Stimulated activated CD8-positive, alpha-beta memory T cell treated with anti-CD3 and anti-CD28 coated beads, Interleukin-12 subunit alpha, Interleukin-12 subunit beta, amount 100 ng/mL, for 4 hours (primary cell): Measurements from ENCODE around the gene DDX18.
"Not testable (repeated sequence)": the region's sequence is repeated elsewhere in the genome, so short reads cannot be mapped to it uniquely, and the experiment has no call there.

Source experiments
- DNase-seq: peaks from one replicate; pipeline ENCODE4 v3.0.0-alpha.2; 2020; ENCODE audit warnings: low read depth

DDX18 gene

GRCh38 chr2:117814417-117815264, at the start of gene DDX18:
Gene DDX18 (plus strand): TSS chr2:117814691. CDS start chr2:117814778, 87 bp downstream.
- DNase-seq = peak; percentile 96

- DNase-seq = no peak
These were observed 43.8 kb upstream of the DDX18 start for GRCh38 chr2:117770730-117771129.

GRCh38 chr2:117771969-117772630, 42.4 kb upstream of the DDX18 start:
- DNase-seq = no peak

- no peak for DNase-seq
These were observed 39.8 kb upstream of the DDX18 start for GRCh38 chr2:117774716-117775115.

GRCh38 chr2:117775703-117776219, 38.7 kb upstream of the DDX18 start:
- no peak for DNase-seq

- no peak for DNase-seq
These were observed 37.6 kb upstream of the DDX18 start for GRCh38 chr2:117776888-117777287.

- no peak for DNase-seq
These were observed 28.8 kb upstream of the DDX18 start for GRCh38 chr2:117785740-117786139.

GRCh38 chr2:117786520-117786919, 28.0 kb upstream of the DDX18 start:
- no peak for DNase-seq

- DNase-seq = no peak
These were observed 25.0 kb upstream of the DDX18 start for GRCh38 chr2:117789505-117789904.

GRCh38 chr2:117794668-117795067, 19.8 kb upstream of the DDX18 start:
- DNase-seq = no peak

GRCh38 chr2:117801826-117802225, 12.7 kb upstream of the DDX18 start:
- DNase-seq = no peak

- not testable (repeated sequence) for DNase-seq
These were observed 10.7 kb upstream of the DDX18 start for GRCh38 chr2:117803644-117804325.

- no peak for DNase-seq
These were observed 2.0 kb upstream of the DDX18 start for GRCh38 chr2:117812443-117812842.

- DNase-seq = no peak
These were observed 1.5 kb downstream of the DDX18 start for GRCh38 chr2:117815946-117816345.

- DNase-seq = no peak
These were observed 4.4 kb downstream of the DDX18 start for GRCh38 chr2:117818921-117819320.

- no peak for DNase-seq
These were observed 6.0 kb downstream of the DDX18 start for GRCh38 chr2:117820444-117820843.

GRCh38 chr2:117825437-117825836, 10.9 kb downstream of the DDX18 start:
- DNase-seq = no peak

- not testable (repeated sequence) for DNase-seq
These were observed 13.0 kb downstream of the DDX18 start for GRCh38 chr2:117827464-117827863.

GRCh38 chr2:117828870-117829269, 14.4 kb downstream of the DDX18 start:
- DNase-seq = no peak

- no peak for DNase-seq
These were observed 17.8 kb downstream of the DDX18 start for GRCh38 chr2:117832332-117832731.

GRCh38 chr2:117832905-117833613, 18.6 kb downstream of the DDX18 start:
- DNase-seq = no peak

- no peak for DNase-seq
These were observed 19.4 kb downstream of the DDX18 start for GRCh38 chr2:117833911-117834310.
